Measurements from ENCODE around the gene LGALS9C.
"Not testable (repeated sequence)": the region's sequence is repeated elsewhere in the genome, so short reads cannot be mapped to it uniquely, and the experiment has no call there.

LGALS9C gene

DNA sequence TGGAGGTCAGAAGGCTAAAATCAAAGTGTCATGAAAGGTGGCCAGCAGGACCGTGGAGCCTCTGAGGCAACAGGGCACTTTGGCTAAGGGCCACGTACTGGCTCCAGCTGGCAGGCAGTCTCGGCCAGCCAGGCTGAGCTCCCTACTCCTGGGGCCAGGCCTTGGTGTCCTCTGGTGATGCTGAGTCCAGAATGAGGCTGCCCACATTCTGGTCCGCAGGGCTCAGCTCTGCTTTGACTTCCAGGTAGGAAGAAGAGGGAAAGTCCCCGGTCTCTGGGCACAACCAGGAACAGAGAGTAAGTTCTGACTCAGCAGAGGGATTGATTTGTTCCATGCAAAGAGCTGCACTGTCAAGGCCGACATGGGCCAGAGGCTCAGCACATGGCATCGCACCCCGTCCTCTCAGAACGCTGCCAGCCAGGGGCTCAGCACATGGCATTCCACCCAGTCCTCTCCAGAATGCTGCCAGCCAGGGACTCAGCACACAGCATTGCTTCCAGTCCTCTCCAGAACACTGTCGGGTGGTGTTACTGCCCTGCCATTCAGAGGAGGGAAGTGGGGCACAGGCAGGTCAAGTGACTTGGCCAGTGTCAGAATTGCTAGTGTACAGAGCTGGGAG is 2.5 kb downstream of the LGALS9C start:
- not testable (repeated sequence) for DNase-seq

DNA sequence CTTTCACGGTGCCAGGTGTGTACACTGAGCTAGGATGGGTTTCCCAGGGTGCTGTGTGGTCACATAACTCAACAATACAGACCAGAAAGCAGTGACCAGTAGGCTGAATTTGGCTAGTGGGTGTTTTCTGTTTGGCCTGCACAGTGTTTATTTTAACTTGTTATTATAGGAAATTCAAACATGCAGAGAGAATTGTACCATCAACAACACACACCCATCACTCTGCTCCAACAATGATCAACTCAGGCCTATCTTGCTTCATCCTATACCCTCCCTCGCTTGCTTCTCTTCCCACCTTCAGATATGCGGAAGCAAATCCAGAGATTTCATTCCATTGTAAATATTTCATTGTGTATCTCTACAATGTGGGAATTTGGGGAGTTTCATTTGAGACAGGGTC is 5.2 kb downstream of the LGALS9C start:
- DNase-seq: not testable (repeated sequence)

DNA sequence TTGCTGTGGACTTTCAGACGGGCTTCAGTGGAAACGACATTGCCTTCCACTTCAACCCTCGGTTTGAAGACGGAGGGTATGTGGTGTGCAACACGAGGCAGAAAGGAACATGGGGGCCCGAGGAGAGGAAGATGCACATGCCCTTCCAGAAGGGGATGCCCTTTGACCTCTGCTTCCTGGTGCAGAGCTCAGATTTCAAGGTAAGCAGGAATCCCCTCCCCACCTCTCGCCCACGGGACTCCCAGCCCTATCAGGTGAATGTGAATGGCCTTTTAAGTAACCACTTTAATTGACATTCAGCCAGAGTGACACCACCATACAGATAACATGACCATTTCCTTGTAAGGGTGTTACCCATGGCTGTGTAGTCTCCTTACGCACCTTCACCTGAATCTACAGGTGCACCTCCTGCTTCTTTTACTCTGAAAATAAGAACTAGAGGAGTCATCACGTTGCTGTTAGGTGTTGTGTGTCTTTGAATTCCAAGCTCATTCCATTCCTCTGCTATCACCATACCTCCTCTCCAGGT is 9.4 kb downstream of the LGALS9C start:
- DNase-seq: not testable (repeated sequence)

DNA sequence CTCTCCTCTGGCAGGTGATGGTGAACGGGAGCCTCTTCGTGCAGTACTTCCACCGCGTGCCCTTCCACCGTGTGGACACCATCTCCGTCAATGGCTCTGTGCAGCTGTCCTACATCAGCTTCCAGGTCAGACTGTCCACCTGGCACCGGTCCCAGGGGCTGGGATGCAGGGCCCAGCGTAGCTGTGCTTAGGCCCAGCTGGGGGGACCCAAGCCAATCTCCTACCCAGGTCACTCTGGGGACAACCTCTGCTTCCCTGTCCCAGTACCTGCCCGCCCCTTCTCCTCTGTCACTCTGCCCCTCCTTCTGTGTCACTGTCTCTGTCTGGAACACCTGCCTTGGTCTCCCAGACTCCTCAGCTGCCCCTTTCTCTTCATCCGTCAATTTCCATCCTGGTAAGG is 11.0 kb downstream of the LGALS9C start:
- DNase-seq: not testable (repeated sequence)

DNA sequence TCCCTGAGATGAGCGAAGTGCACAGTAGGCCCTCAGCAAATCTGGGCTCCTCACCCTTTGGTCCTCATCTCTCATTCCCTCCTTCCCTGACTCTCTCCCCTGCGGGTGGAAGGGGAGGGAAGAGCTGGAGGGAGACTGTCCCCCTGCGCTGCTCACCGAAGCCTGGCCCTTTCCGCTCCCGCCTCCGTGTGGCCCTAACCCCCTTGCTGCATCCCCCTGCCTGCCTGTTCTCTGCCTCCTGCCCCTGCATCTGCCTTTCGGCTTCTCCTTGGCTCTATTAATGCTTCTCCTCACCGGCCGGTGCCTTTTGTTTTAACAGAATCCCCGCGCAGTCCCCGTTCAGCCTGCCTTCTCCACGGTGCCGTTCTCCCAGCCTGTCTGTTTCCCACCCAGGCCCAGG is 12.0 kb downstream of the LGALS9C start:
- not testable (repeated sequence) for DNase-seq

DNA sequence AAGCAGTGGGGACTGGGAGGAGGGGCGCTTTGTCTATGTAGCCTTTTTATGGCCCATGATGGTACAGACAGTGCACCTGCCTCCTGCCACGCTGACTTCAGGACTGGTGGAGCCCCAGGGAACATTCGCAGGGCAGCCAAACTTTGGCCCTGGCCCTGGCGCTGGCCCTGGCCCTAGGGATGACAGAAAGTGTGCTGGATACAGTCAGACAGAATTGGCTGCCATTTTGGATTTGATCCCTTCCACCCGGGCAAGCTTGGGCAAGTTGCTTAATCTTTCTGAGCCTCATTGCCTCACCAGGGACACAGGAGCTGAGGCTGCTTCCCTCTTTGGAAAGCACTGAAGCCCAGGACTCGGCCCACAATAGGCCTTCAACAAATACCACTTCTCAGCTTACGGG is 13.4 kb downstream of the LGALS9C start:
- not testable (repeated sequence) for DNase-seq

DNA sequence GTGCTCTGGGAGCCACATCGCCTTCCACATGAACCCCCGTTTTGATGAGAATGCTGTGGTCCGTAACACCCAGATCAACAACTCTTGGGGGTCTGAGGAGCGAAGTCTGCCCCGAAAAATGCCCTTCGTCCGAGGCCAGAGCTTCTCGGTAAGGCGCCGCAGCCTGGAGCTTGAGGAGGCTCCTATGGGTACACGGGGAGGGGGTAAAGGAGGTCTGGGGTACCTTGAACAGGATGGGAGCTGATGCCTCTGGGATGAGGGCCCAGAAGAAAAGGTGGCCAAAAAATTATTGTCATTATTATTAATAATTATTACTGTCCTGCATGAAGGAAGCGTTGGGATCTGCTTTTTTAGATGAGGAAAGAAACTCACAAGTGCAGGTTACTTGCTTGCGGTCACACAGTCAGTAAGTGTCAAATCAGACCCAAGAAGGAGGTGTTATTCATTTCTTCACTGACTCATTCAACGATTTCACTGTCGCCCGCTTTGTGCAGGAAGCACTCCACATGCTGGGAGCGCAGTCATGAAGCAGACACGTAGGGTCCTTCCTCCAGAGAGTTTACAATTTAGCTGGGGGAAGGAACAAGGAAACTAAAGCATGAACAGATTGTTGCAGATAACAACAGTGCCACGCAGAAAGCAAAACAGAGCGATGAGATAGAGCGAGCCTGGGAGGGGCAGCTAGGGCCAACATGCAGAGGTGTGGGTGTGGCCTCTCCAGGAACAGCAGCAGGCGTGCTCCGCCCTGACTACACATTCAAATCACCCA is 16.3 kb downstream of the LGALS9C start:
- DNase-seq: peak; percentile 26

DNA sequence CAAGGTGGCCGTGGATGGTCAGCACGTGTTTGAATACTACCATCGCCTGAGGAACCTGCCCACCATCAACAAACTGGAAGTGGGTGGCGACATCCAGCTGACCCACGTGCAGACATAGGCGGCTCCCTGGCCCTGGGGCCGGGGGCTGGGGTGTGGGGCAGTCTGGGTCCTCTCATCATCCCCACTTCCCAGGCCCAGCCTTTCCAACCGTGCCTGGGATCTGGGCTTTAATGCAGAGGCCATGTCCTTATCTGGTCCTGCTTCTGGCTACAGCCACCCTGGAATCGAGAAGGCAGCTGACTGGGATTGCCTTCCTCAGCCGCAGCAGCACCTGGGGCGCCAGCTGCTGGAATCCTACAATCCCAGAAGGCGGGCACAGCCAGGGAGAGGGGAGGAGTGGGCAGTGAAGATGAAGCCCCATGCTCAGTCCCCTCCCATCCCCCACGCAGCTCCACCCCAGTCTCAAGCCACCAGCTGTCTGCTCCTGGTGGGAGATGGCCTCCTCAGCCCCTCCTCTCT is 17.7 kb downstream of the LGALS9C start:
- not testable (repeated sequence) for DNase-seq

DNA sequence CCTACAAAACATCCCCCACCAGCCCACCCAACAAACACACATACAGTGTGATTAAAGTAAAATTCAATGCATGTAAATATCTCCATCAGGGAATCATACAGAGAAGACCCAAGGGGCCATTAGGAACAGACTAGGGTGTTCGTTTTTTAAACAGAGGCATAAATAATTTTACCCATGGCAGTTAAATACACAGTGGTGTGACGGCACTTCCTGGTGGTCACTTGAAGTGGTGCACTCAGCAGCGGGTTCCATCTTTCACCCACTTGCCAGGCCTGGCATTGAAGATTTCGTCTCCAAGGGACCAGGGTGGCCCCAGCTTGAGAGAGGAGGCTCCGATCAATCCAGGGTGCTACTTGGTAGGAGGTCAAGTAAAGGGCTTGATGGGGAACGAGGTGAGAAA is 20.5 kb downstream of the LGALS9C start:
- DNase-seq: not testable (repeated sequence)

DNA sequence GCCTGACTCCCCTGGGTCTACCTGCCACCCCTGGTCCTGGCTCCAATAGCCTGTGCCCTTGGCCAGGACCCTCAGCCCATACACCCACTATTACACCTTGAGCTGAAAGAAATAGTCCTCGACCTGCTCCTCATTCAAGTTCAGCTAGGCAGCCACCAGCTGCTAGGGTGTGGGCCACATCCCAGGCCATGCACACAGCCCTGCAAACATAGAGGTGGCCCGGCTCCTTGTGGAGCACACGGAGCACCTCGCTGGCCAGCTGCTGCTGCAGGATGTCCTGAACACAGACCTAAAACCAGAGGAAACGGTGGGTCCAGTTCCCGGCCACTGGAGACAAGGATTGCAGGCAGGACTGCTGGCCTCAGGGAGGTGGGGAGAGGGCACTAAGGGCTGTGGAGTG is 22.5 kb downstream of the LGALS9C start:
- not testable (repeated sequence) for DNase-seq

DNA sequence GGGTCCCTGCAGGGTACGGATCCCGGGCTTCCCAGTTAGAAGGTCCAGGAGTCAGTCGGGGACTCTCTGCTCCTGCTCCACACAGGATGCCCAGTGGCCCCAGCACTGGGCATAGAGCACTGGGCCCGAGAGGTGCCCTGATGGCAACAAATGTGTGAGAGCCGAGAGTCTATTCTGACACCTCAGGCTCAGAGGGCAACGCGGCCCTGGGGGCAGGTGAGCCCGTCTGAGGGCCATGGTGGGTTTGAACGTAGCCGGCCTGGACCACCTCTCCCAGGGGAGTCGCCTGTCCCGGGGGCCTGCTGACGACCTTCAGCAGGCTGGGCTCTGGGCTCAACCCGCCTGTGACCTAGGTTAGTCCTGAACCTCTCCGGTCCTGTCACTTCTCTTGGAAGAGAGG is 23.2 kb downstream of the LGALS9C start:
- DNase-seq: not testable (repeated sequence)

DNA sequence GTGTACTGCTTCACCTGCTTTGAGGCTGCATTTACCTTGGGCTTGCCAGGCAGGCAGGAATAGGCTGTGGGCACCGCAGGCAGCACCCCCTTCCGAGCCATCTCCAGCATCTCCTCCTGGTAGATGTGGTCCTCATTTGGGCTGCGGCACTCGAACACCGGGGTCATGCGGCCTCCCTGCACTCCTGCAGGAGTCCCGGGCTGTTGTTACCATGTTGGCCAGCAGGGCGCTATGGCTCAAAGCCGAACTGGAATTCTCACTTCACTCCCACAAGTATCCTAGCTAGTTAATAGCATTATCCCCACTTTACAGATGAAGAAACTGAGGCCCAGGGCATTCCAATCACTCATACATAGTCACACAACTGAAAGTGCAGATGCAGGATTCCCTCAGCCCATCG is 23.7 kb downstream of the LGALS9C start:
- not testable (repeated sequence) for DNase-seq

DNA sequence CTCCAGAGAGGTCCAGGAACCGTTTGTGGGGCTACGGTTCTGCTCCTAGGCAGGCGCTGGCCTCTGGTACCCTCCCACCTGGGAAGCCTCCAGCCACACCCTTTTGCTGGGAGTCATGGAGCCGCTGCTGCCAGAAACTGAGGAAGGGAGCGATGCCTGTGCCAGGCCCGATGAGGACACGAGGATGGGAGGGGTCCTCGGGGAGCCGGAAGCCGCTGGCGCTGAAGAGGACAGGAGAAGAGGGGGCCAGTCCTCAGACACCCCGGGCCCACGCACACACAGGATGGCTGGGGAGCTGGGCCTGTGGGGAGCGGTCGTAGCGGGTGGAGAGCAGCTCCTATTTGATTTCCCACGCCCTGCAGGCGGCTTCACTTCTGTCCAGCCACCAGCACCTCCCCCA is 24.2 kb downstream of the LGALS9C start:
- DNase-seq: not testable (repeated sequence)

DNA sequence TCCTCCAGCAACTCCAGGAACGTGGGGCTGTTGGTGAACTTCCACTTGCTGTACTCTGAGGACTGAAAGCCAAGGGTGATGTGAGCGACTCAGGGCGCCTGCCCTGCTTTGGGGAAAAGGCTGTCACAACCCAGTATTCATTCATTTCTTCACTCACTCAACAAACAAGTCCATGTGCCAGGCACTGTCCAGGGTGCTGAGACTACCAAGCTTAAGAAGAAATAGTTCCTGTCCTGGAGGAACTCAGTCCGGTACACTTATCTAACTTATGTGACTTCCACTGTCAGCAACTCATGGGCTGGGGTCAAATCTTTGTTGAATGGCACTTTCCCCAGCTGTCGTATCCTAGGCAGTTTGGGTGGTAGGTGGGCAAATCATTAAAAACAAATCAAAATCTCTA is 26.6 kb downstream of the LGALS9C start:
- DNase-seq: not testable (repeated sequence)

DNA sequence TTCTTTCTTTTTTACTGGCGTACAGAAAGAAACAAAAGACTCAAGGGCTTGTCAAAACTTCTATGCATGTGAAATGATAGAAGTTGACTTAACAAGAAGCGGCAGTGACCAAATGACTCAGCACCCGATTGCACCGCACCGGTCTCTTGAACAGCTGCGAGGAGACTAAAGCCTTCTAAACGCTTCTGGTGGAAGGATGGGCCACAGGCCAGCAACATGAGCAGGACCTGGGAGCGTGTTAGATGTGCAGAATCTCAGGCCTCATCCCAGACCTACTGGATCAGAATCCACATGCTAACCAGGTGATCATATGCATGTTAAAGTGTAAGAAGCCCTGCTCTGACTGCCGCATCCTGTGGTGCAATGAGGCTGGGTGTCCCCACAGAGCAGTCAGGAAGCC is 31.1 kb downstream of the LGALS9C start:
- DNase-seq: not testable (repeated sequence)

DNA sequence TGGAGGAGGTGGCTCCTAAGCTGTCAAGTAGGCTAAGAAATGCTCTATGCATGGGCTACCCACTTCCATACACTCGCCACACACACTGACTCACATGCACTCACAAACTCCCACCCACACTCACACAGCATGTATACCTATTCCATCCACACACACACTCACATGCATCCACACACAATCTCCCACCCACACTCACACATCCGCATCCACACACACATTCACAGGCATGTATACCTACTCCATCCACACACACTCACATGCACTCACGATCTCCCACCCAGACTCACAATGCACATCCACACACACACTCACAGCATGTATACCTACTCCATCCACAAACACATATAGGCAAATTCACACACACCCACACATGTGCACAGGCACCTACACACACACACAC is 32.1 kb downstream of the LGALS9C start:
- not testable (repeated sequence) for DNase-seq

DNA sequence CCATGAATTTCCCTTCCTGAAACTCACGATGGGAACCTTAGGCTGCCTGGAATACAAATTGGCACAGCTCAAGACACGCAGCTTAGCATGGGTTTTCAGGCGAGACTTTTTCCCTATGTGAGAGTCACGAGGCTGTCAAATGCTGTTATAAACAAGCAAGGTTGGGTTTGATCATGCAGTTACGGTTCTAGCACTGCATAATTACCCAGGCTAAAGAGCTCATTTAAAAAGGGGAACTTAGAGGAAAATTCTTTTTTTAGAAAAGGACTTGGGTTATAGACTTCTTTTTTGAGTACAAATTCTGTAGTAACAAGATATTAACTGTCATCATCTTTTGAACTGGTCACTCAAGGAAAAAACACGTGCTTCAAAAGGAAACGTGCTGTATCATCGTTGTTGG is 44.5 kb downstream of the LGALS9C start:
- not testable (repeated sequence) for DNase-seq

DNA sequence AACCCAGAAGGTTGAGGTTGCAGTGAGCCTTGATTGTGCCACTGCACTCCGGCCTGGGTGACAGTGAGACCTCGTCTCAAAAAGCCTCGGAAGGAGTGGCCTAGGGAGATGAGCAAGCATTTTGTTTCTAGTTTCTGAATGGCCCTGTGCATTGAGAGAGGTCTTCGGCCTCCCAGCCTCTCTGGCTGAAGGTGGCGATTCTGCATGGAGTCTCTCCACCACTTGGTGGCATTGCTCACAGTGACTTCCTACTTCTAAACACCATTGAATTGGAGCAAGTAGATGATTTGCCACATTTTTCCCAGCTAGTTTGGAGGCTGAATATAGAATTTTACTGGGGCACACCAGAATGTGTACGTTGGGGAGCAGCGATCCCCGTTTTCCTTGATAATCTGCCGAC is 48.4 kb downstream of the LGALS9C start:
- not testable (repeated sequence) for DNase-seq

DNA sequence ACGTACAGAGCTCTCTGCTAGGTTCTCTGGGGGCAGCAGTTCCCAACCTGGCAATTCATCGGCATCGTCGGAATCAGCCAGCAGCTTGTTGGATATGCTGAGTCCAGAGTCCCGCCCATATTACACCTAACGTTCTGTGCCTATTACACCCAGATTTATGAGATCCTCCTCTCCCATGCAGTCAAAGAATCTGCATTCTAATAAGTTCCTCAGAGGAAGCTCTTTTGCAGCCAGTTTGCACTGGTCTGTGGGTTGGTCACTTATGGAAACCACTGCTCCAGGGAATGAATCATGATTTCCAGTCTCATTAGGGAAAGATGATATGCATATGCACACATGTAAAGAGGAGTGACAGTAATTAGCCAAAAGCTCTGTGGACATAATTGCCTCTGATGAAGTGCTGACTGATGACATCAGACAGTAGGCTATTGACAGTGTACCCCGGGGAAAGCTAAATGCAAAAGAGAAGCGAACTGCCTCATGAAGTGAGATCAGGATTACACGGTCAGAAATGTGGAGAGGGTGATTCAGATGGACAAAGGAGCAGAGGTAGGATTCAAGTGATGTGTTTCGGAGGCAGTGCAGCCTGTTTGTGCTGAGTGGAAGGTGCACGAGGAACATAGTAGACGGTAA is 49.7 kb downstream of the LGALS9C start:
- not testable (repeated sequence) for DNase-seq

DNA sequence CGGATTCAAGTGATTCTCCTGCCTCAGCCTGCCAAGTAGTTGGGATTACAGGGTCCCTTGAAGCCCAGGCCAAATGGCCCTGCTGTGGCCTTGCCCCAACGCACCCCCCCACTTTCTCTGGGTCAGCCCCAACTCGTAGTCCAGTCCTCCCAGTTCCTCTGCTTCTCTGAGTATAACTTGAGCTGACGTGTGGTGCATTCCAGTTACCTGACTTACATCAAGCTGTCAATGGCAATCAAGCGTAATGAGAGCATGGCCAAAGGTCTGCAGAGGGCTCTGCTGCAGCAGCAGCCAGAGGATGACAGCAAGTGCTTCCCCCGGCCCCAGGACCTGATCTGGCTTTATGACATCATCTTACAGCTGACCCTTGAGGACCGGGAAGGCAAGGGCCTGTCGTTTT is 50.8 kb downstream of the LGALS9C start:
- not testable (repeated sequence) for DNase-seq

DNA sequence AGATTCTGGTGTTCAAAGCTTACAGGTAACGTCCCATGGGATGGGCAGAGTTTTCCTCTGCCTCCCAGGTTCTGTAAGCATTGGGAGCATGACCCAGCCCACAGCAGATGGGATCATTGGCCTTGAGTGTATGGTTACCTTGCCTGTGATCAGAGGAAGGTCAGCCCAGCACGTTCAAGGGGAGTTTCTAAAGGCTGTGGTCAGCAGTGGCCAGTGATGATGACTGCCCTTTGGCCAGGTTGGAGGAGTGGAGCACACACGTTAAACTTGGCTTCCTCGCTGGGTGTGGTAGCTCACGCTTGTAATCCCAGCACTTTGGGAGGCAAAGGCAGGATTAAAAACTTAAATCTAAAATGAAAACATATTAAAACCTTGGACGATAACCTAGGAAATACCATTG is 51.8 kb downstream of the LGALS9C start:
- DNase-seq: not testable (repeated sequence)

DNA sequence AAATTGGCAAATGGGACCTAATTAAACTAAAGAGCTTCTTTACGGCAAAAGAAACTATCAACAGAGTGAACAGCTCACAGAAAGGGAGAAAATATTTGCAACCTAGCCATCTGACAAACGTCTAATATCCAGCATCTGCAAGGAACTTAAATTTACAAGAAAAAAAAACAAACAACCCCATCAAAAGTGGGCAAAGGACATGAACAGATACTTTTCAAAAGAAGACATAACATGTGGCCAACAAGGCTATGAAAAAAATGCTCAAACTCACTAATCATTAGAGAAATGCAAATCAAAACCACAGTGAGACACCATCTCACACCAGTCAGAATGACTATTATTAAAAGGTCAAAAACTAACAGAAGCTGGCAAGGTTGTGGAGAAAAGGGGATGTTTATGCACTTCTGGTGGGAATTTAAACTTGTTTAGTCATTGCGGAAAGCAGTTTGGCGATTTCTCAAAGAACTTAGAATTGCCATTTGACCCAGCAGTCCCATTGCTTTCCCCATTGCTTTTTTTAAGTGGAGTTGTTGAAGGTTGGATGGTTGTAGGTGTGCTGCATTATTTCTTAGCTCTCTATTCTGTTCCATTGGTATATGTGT is 52.4 kb downstream of the LGALS9C start:
- DNase-seq: not testable (repeated sequence)

DNA sequence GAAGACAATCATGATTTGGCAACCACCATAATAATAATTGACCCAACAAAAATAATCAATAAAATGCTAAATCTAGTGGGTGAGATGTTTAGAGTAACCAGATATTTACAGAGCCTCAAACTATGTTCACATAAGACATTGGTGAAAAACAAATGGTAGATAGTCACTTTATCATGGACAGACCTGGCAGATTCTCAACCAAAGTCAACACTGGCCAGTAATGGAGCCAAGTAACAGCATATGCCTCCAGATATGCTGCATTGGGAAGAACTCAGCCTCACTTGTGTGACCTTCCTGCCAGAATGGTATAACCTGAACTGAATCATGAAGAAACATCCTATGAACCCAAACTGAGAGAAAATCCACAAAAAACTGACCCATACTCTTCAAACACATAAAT is 53.8 kb downstream of the LGALS9C start:
- DNase-seq: not testable (repeated sequence)

All from GDM1 (cell line).